OCI-LY3 (cell line): ENCODE data around the gene SNU13.
"Not testable (repeated sequence)": the region's sequence is repeated elsewhere in the genome, so short reads cannot be mapped to it uniquely, and the experiment has no call there.

Experiments used
- H2AFZ ChIP-seq: fragments of 200-600, 300-600 bp; shearing (Covaris generic); 2 replicates; pipeline ENCODE4 v1.6.0; 2014; ENCODE audit warnings: antibody characterized with exemption, low read depth, low read length
- H3K27ac ChIP-seq: fragments of 200-600, 300-600 bp; sonication (generic); 2 replicates; pipeline ENCODE4 v1.5.1; 2014; ENCODE audit warnings: mild to moderate bottlenecking, low read length, moderate library complexity, mixed read lengths
- H3K27me3 ChIP-seq: fragments of 200-600, 300-600 bp; sonication (generic); 2 replicates; pipeline ENCODE4 v1.6.1; 2014; ENCODE audit warnings: low read depth, low read length, mixed read lengths
- H3K36me3 ChIP-seq: fragments of 200-600, 300-600 bp; sonication (generic); replicated peaks from 2 replicates; pipeline ENCODE3; 2014; ENCODE audit warnings: low read depth, low read length, mixed read lengths
- H3K4me1 ChIP-seq: fragments of 300-600, 200-600 bp; sonication (generic); 2 replicates; pipeline ENCODE4 v1.6.1; 2014; ENCODE audit warnings: low read length, mixed read lengths
- H3K4me2 ChIP-seq: fragments of 200-600, 300-600 bp; sonication (generic); 2 replicates; pipeline ENCODE4 v1.6.1; 2014; ENCODE audit warnings: low read length, mixed read lengths
- H3K4me3 ChIP-seq: fragments of 300-600, 200-600 bp; sonication (generic); 2 replicates; pipeline ENCODE4 v1.5.1; 2014; ENCODE audit warnings: antibody characterized with exemption, mild to moderate bottlenecking, low read length, moderate library complexity
- H3K79me2 ChIP-seq: fragments of 300-600, 200-600 bp; shearing (Covaris generic); 2 replicates; pipeline ENCODE4 v1.6.1; 2014; ENCODE audit warnings: mild to moderate bottlenecking, low read length, mixed read lengths
- H3K9ac ChIP-seq: fragments of 300-600, 200-600 bp; shearing (Covaris generic); 2 replicates; pipeline ENCODE4 v1.6.0; 2014; ENCODE audit warnings: mild to moderate bottlenecking, low read length, moderate library complexity
- H3K9me3 ChIP-seq: fragments of 200-600, 300-600 bp; shearing (Covaris generic); 2 replicates; pipeline ENCODE4 v1.6.1; 2014; ENCODE audit warnings: low read length, mixed read lengths; ENCODE audit not compliant: insufficient read depth
- H4K20me1 ChIP-seq: fragments of 200-600, 300-600 bp; sonication (generic); 2 replicates; pipeline ENCODE4 v1.6.1; 2016; ENCODE audit warnings: low read length, mixed read lengths; ENCODE audit not compliant: insufficient read depth
- CTCF ChIP-seq: fragments of 200-600, 300-600 bp; sonication (generic); IDR thresholded peaks from 2 replicates; pipeline ENCODE4 v1.5.1; 2014; ENCODE audit warnings: antibody characterized with exemption, low read length, low read depth
- EZH2phosphoT487 ChIP-seq: fragments of 200-600 bp; shearing (Covaris generic); IDR thresholded peaks from 2 replicates; pipeline ENCODE4 v1.6.1; 2018; ENCODE audit warnings: antibody characterized with exemption, mixed run types, low read depth

SNU13 gene

GRCh38 chr22:41636467-41636866, 52.2 kb downstream of the SNU13 start:
- no peak for TF ChIP-seq CTCF
- TF ChIP-seq EZH2phosphoT487: no peak
- Histone ChIP-seq H3K27ac (no peak overlapping the region), H3K4me3 (no peak overlapping the region), H3K9me3 (no peaks in the 10 kb centered on the region), H3K4me1 (no peaks in the 10 kb centered on the region), H3K9ac (no peak overlapping the region), H2AFZ (no peak overlapping the region), H3K79me2 (peaks cover 53% of the 10 kb centered on the region), H3K27me3 (no peaks in the 10 kb centered on the region), H4K20me1 (peaks cover 8% of the 10 kb centered on the region; the same call in 1 of the 2 replicates), H3K4me2 (no peak overlapping the region), H3K36me3 (peaks cover 68% of the 10 kb centered on the region)

- not testable (repeated sequence) for H3K4me2 ChIP-seq, H3K4me1 ChIP-seq, H3K27ac ChIP-seq, H3K9me3 ChIP-seq, H2AFZ ChIP-seq, H3K27me3 ChIP-seq, H3K9ac ChIP-seq, H3K4me3 ChIP-seq, H4K20me1 ChIP-seq
- Histone ChIP-seq H3K79me2 (peaks cover 43% of the 10 kb centered on the region), H3K36me3 (peaks cover 54% of the 10 kb centered on the region)
These were observed 54.1 kb downstream of the SNU13 start for GRCh38 chr22:41634610-41635009.

GRCh38 chr22:41631615-41632014, 57.1 kb downstream of the SNU13 start:
- not testable (repeated sequence) for H3K27ac ChIP-seq, H2AFZ ChIP-seq, H3K4me1 ChIP-seq, H3K27me3 ChIP-seq, H3K9ac ChIP-seq, H4K20me1 ChIP-seq, H3K4me2 ChIP-seq, H3K4me3 ChIP-seq, H3K9me3 ChIP-seq
- Histone ChIP-seq H3K36me3 (peaks cover 57% of the 10 kb centered on the region), H3K79me2 (peaks cover 58% of the 10 kb centered on the region)

GRCh38 chr22:41631115-41631514, 57.6 kb downstream of the SNU13 start:
- not testable (repeated sequence) for H3K4me1 ChIP-seq, H3K4me3 ChIP-seq, H3K27me3 ChIP-seq, H4K20me1 ChIP-seq, H2AFZ ChIP-seq, H3K9ac ChIP-seq, H3K27ac ChIP-seq, H3K9me3 ChIP-seq, H3K4me2 ChIP-seq
- Histone ChIP-seq H3K36me3 (peaks cover 54% of the 10 kb centered on the region), H3K79me2 (peaks cover 57% of the 10 kb centered on the region)

- no peaks in the 10 kb centered on the region for H3K27me3 ChIP-seq
- no peak overlapping the region for H3K4me3 ChIP-seq
- H3K36me3 ChIP-seq: peaks cover 42% of the 10 kb centered on the region
- no peaks in the 10 kb centered on the region for H3K9me3 ChIP-seq
- TF ChIP-seq EZH2phosphoT487: no peak
- TF ChIP-seq CTCF: no peak
- H2AFZ ChIP-seq: no peak overlapping the region
- H3K4me1 ChIP-seq: peaks cover 5% of the 10 kb centered on the region
- peaks cover 7% of the 10 kb centered on the region for H4K20me1 ChIP-seq
- H3K27ac ChIP-seq: no peak overlapping the region
- no peak overlapping the region for H3K4me2 ChIP-seq
- H3K9ac ChIP-seq: no peak overlapping the region
- H3K79me2 ChIP-seq: peaks cover 71% of the 10 kb centered on the region
These were observed 63.1 kb downstream of the SNU13 start for GRCh38 chr22:41625577-41625976.
